SH-SY5Y (cell line): Measurements from ENCODE around the gene COX4I2.

Experiments used
- GATA2 ChIP-seq: IDR thresholded peaks from 2 replicates; pipeline ENCODE4 v1.6.1; 2011; ENCODE audit warnings: mild to moderate bottlenecking, low read depth, low read length
- GATA3 ChIP-seq: IDR thresholded peaks from 2 replicates; pipeline ENCODE4 v1.6.1; 2011; ENCODE audit warnings: low read depth, mild to moderate bottlenecking, low read length, moderate library complexity

Gene COX4I2

DNA sequence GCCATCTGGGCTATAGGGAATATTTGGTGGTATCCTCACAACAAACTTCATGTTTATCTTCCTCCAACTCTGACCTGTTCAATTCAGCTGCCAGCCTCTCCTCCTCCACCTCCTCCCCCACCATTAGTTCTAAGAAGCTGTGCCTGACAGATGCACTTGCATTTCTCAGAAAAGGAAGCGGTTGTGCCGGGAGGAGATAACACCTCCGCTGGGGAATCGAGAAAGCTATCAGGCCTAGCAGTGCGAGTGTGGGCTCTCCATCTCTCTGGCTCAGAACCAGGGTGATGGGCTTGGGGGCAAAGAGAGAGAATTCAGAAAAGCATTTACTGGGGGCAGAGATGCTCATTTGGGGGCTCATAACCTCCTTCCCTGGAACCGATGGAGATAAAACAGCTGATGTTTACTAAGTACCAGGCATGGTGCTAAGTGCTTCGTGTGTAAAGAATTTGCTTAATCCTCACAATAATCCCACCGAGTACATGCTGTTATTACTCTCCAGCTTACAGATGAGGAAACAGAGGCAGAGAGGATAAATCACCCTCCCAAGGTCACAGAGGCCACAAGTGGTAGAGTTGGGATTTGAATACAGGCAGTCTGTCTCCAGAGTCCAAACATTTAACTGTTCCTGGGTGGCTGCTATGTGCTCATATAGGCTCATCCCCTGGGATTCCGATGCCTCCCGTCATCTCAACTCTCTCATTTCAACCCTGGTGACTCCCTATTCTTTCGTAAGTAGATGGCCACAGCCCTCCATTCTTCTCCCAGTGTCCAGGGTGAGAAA is 38.3 kb downstream of the COX4I2 start:
- TF ChIP-seq GATA2, result no peak
- TF ChIP-seq GATA3, result no peak

DNA sequence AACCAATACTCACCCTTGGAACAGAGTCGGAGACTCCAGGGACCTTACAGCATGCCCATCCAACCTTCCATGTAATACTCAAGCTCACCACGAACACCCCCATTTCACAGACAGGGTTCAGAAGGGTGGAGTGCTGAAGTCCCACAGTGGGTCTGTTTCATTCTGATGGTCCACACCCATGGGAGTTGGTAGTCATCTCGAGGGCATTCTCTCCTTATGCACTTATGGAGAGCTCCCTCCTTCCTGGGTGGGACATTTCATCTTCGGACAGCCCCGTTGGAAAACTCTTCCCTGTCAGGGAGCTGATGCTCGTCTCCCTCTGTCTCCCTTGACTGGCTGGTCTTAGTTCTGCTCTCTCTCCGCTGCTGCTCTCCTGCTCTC is 38.9 kb downstream of the COX4I2 start:
- TF ChIP-seq GATA2 (no peak), GATA3 (no peak)

- TF ChIP-seq GATA2, result no peak
- TF ChIP-seq GATA3, result no peak
Measured at GRCh38 chr20:31677553-31678260, 40.0 kb downstream of the COX4I2 start.

DNA sequence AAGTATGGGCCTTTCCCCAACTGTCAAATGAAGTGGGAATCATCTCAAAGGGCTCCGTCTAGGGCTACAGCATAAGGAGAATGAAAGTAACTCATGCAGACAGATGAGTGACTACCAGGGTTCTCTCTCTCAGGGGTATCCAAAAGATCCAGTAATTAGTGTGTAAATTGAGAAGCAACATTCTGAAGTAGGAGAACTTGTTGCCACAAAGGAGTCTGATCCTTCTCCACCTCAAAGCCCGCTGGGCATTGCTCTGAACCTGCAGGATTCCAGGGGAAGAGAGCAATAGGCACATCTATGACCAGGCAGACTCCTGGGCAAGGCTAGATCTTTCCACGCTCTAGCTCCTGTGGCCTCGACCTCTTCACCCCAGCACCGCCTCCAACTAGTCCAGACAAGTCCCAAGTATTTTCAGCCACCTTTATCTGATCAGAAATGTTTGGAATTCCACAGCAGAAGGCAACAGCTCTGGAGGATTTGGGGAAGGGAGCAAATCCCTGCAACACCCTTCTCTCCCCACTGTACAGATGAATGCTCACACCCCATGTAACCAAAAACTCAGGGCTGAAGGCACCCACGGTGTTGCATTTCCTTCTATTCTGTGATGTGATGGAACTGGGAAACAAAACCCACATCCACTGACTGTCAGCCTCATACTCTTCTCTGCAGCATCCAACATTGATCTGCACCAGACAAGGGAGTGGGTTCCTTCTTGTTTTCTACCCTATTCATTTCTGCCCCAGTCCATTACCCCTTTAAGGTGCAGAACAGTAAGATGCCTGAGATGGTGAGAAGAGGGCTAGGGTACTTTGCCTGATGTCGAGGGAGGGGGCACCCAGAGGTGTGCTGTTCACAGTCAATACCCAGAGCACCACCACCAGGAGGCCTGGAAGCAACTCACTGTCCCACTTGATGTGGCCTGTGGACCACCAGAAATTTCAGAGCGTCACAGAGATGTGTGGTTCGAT is 41.0 kb downstream of the COX4I2 start:
- no peak for TF ChIP-seq GATA2
- no peak for TF ChIP-seq GATA3

DNA sequence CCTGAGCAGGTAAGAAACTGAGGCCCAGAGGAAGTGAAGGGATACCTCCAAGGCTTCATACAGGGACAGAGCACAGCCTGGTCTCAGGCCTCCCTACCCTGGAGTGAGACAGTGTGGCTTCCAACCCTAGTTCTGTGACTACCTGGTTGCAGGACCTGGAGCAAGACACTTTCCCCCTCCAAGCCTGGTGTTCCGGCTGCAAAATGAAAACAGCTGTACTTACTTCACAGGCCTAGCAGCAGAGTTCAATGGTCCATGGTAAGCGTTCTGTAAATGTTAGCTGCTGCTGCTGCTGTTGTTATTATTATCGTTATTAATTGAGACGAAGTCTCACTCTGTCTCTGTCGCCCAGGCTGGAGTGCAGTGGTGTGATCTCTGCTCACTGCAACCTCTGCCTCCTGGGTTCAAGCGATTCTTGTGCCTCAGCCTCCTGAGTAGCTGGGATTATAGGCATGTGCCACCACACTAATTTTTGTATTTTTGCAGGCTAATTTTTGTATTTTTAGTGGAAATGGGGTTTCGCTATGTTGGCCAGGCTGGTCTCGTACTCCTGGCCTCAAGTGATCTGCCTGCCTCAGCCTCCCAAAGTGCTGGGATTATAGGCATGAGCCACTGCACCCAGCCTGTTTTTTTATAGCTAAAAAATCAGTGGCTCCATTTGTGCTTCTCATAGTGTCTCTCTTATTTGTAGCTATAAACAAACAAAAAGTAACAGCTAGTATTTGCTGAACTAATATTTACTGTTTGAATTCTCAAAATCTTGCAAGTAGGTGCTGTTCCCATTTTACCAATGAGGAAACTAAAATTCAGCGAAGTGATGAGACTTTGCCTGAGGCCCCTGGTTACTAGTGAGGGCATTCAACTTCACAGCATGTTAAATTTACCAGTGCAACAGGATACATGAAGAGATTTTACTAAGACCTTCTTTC is 41.9 kb downstream of the COX4I2 start:
- TF ChIP-seq GATA2, result no peak
- TF ChIP-seq GATA3, result no peak

DNA sequence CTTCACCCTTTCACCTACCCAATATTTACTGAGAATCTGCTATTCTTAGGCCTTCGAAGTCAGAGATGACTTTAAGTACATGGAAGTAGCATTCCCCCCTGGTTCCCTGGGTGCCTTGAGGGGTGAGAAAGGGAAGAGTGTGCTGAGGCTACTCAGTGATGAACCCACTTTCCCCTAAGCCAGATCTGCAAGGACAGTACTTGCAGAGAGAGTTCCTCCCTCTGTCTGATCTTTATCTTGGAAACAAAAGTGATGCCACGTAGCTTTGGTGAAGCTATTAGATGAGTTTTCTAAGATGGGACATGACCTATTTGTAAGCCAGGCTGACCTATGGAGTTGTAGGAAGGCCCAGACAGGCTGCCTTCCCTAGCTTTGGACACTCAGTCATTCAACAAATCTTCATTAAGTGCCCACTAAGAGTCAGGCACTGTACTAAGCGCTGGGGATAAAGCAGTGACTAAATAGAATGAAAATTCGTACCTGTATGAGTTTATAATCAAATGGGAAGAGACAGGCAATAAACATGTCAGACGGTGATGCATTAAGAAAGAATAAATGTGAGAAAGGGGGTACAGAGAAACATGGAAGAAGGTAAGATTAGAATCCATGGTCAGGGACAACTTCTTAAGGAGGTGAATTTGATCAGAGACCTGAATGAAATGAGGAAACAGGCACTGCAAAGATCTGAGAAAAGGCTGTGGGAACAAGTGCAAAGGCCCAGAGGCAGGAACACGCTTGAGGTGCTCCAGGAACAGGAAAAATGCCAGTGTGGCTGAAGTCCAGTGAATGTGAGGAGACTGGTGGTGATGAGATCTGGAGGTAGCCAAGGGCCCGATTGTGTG is 42.8 kb downstream of the COX4I2 start:
- TF ChIP-seq GATA3, result no peak
- TF ChIP-seq GATA2, result peak; percentile 47; the same call in 1 of the 2 replicates

DNA sequence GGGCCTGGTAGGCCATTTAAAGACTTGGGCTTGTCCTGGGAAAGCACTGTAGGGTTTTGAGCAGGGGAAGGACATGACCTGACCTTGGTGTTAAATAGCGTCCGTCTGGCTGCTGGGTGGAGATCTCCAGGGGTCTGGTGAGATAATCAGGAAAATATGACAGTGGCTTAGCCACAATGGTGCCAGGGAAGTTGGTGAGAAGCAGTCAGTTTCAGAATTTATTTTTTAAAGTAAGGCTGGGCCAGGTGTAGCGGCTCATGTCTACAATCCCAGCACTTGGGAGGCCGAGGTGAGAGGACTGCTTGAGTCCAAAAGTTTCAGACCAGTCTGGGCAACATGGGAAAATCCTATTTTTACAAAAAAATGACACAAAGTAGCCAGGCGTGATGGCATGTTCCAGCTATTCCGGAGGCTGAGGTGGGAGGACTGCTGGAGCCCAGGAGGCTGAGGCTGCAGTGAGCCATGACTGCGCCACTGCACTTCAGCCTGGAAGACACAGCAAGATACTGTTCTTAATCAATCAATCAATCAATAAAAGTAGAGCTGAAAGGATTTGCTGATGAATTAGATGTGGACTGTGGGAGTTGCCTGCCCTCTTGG is 43.5 kb downstream of the COX4I2 start:
- TF ChIP-seq GATA3 (no peak), GATA2 (no peak)

GRCh38 chr20:31681769-31682168 is 44.1 kb downstream of the COX4I2 start:
- TF ChIP-seq GATA3, result no peak

DNA sequence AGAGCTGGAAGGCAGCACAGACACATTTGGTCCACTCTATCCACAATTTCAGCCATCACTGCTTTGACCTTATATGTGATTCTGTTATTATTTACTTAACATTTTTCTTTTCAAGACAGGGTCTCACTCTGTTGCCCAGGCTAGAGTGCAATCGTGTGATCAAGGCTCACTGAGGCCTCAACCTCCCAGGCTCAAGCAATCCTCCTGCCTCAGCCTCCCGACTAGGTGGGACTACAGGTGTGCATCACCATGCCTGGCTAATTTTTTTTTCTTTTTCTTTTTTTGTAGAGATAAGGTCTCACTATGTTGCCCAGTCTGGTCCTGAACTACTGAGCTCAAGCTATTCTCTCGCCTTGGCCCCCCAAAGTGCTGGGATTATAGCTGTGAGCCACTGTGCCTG is 44.6 kb downstream of the COX4I2 start:
- TF ChIP-seq GATA3 (no peak), GATA2 (no peak)

DNA sequence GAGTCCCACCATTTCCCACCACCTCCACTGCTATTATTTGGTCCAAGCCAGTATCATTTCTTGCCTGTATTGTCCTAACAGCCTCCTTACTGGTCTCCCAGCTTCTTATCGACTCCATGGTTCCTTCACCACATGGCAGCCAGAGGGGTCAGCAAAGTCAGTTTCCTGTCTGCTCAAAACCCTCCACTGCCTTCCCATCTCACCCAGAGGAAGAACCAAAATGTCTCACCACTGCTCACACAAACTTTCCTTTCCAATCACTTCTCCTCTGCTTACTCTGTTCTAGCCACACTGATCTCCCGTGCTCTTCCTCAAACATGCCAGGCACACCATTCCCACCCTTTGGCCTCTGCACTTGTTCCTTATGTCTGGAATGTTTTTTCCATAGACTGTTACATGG is 45.2 kb downstream of the COX4I2 start:
- TF ChIP-seq GATA3 (no peak), GATA2 (no peak)

- TF ChIP-seq GATA2 (no peak), GATA3 (no peak)
Measured at GRCh38 chr20:31684153-31685015, 46.7 kb downstream of the COX4I2 start.
